NCI-H2029 treated with DMSO at 0.1 percent for 48 hours (cell line): Measurements from ENCODE around the gene RCAN1.

Experiments used
- DNase-seq: peaks from one replicate; lab custom pipeline; 2025; lab: John Stamatoyannopoulos, UW

The RCAN1 gene

DNA sequence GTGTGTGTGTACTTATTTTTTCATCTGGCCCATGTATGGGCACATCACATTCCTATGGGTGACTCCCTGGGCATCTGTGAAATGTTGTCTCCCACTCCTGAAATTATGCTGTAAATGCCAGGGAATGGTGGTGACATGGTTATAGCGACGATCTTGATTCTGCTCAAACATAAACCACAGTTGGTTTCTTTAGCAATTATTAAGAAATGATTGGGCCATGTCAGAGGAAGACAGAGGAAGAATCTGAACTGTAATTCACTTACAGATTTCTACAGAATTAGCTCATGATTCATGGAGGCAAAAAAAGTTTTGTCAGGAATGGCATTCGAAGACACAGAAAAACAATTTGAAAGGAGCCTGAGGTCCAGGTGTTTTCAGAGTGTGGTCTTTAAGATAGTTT lies 77.1 kb downstream of the RCAN1 start:
- no peak for DNase-seq

DNA sequence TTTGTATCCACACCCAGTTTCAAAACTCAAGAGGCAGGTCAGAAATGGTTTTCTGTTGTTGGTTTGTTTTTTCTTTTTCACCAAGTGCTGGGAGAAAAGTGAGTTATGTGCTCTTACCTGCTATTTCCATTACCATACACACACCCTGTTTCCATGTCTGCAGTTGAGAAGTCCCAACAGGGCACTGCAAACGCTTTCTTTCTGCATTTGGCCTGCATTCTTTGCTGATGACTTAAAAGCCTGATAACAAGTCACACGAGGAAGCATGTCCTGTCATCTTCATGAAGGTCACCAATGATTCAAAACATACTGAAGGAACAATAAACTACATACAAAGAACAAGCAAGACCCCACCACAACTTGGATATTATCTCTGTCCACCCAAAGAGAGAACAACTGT lies 78.1 kb downstream of the RCAN1 start:
- DNase-seq = no peak

DNA sequence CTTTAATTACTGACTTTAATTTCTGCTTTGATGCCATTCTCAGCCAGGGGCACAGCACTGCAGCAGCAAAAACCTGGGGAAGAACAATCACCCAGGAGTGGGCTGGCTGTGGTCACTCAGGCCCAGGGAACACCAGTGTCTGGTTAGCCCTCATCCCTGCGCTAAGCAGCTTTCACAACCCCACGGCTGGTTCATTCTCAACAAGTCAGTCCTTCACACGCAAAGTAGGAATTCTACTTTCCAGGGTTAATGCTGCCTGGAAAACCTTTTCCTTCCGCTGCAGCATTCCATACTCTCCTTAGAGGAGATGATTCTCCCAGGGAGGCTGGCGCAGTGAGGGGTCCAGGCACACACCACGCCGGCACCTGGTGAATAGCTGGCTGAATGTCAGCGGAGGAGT lies 78.6 kb downstream of the RCAN1 start:
- DNase-seq = no peak

DNA sequence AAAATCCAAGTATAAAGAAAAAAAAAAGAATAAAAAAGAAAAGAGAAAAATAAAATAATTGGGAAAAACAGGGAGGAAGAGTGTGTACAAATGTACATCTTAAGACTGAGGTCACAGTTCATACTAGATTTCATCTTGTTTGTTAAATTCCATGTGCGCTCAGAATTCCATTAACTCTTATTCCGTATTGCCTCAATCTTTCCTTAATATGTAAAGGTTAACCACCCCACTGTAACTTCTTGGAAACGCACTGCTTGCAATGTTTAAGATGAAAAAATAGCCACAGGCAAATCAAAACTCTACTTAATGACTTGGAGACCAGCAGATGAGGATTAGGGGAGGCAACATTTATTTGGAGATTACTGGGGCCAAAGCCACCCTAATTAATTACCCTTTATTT lies 79.0 kb downstream of the RCAN1 start:
- no peak for DNase-seq

DNA sequence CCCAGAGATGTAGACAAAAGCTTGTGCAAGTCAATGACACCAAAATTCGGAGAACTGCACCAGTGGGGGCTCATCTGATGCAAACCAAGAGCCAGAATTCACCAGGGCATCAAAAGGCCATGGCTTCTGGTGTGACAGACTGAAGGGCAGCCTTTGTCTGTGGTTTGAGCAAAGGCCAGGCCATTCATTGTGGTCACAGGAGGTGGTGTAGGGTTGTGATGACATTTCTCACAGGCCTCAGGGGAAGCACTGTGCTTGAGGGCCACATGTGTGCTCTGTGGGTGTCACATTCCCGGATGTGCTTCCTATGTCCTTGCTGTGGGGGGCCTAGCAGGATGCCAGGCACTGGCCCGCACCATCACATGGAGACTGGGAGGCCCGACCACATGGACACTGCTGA lies 80.4 kb downstream of the RCAN1 start:
- DNase-seq = no peak

DNA sequence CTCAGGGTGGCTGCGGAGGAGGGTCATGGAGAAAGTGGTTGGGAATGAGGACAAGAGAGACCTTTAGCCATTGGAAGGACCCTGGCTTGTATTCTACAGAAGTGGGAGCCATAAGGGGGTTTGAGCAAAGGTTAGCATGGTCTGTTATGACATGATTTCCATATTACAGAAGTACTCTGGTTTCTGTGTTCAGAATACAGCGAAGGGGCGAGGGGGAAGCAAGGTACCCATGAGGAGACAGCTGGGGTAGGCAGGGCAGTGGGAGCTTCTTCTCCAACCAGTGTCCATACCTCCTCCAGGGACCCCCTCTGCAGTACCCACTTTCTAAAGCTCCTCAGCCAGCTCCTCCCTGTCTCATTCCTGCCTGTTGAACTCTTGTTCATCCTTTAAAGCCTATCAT lies 81.0 kb downstream of the RCAN1 start:
- no peak for DNase-seq

DNA sequence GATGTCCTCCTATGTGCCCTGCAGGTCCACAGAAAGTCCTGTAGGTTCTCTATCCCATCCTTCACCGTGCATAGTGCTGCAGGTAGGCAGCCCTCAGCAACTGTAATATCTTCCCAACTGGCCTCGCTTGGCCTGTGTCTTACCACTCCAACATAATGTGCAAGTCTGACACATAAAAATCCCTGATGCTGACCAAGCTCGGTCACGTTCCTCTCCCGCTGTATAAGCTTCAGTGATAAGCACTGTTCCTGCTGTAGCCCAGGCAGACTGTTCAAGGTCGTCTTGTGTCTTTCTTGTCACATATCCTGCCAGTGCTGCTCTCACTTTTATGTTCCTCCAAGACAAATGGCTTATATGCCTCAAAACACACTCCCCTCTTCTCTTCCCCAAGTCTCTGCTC lies 83.5 kb downstream of the RCAN1 start:
- DNase-seq = no peak

DNA sequence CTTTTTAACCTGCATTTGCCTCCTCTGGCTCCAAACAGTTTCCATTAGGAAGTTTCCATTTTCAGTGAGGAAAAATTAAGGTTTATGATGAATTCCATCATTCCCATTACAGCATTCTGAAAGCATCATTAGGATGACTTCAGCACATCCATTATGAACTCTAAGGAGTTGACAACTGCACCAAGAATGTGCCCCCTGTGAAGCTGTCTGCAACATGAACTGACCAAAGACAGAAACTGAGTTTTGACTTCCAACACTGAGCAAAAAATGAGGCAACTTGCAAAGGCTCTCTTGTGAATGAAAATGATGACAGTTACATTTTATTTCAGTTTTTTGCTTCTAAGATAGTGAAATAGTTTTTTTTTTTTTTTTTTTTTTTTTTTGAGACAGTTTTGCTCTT lies 84.7 kb downstream of the RCAN1 start:
- no peak for DNase-seq

DNA sequence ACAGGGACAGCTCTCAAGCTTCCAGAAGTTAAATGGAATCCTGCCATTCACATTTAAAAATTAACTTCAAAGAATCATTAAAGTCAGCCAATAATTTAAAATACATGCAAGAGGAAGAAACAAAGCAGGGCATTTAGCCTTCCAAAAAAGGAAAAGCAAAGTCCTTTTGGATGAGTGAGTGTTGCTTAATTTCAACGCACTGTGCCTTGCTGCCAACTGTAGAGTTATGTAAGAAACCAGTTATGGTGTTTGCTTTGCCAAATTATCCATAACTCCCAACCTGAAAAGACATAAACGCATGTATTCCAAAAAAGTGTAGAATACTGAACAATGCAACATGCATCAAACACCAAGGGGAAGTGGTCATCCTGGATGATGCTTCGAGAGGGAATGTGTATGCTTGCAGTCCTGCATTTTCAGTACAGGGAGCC lies 86.8 kb downstream of the RCAN1 start:
- no peak for DNase-seq

DNA sequence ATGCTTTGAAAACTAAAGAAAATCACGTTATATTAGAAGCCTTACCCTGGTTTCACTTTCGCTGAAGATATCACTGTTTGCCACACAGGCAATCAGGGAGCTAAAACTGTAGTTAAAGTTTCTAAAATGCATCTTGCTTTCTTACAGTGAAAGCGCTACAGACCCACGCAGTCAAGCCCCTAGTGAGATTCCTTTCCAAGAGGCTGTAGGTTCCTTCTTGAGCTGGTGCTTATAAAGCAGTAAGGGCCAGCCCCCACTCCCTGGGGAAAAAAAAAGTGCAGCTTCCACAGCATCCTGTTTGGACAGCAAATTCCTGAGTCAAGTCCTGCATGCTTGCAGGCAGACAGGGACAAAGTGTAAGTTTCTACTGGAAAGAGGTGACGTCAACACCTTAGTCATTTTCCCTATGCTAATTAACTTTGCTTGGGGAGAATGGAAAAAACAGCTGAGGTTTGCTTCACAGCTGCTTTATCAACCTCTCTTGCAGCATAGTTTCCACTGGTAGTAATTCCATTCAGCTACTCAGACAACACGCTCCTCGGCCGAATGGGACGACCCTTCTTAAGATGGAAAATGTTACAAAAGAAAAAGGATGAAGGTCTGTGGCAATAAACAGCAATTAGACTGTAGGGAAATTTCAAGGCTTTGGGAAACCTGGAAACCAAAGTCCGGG lies 88.2 kb downstream of the RCAN1 start:
- DNase-seq = no peak

DNA sequence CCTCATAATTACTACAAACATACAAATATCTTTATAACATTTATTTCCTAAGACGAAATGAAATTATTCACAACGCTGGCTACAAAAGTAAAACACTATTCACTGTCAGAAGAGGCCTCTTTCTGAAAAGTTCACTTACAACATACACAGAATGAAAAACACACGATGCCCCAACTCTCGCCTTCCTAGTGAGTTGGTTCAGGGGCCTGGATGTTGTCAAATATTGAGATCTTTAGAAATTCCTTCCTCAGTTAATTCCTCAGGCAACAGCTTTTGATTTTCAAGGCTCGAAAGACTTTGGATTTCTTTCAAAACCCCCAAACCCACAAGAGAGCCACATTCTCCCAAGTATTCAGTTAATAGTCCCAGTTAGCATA lies 88.7 kb downstream of the RCAN1 start:
- DNase-seq = no peak

DNA sequence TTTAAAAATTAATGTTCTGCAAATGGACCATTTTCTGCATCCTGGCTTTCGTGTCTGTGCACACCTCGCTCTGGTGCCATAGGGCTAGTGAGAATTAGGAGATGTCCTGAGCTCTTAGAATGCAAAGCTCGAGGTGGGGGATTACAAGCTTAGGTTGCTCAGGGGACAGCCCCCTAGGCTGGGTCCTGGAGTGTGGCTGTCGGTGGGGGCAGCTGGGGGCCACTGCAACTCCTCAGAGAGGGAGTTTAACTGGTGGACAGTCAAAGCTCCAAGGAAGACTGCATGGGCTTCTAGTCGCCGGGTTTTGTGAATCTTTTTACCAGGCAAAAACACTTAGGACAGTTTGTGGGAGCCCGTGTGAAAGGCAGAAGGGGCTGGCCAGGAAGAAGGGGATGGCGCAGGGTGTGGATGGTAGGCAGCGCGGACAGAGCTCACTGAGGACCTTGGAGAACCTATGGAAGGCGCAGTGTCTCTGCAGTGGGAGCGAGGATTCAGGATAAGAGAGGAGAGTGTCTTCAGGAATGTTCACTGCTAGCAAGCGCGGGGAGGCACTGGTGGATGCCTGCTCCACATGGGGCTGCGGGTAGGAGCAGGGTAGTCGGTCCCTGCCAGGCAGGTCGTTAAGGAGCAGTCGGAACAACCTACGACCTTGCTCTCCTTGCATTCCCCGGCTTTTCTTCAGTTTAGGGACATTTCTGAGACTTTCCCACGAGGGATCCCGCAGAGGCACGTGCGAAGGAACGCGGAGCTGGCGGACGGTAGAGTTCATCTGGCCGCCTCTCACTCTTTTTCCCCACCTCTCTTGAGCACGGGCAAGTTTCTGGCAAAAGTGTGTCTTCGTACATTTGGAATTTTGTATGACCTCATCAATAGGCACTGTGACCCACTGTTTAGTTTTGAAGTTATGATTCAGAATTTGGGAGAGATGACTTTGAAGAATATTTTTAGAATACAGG lies 90.0 kb downstream of the RCAN1 start:
- DNase-seq = no peak

DNA sequence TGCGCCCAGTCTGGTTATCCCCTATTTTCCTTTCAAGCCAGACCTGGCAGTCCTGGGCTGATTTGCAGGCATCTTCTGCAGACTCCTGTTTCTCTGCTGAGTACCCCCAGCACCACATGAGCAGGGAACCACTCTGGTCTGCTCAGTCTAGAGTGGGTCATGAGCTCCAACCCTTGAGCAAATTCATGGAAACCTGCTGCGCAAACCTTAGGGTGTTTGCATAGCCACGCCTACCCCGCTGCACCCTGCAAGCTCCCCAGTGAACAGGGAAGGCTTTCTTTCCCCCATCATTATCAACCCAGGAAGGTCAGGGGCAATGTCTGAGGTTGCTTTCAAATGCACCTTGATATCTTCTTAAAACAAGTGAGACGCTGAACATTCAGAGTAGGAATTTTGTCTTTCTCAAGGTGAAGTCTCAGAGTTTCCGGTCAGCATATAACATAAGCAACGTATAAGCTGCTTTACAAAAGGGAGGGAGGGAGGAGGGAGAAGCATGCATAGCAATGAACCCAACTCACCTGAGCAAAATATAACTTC lies 91.8 kb downstream of the RCAN1 start:
- no peak for DNase-seq

DNA sequence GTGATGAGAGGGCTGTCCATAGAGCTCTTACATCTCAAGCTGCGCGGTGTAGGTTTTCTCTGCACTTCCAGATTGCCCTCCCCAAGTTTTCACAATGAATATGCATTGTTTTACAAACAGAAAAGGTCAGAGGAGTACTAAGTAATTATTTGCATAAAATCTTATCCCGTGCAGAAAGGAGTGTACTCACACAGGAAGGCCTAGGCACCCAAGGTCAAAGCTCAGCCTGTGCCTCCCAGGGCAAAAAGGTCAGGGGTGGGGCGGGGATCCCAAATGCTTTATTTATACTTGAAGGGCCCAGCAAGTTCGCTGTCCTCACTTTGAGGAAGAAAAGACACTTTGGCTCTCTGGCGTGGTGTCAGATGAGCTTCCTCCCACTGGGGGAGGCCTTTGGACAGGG lies 92.6 kb downstream of the RCAN1 start:
- DNase-seq = no peak

DNA sequence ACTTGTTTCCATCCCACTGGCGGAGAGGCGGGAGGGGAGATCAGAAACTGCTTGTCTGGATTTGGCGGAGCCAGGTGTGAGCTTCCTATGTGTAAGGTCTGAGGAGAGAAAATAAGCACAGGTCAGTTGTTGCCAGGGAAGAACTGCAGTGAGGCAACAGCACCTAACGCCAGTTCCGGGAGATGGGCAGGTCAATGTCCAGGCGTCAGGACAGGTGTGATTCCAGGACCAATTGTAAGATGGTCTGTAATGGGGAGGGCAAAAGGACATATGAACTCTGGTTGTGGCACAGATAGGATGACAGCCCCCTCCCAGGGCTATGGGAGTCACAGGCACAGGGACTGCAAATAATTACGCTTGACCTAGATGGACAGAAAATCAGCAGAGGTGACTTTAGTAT lies 93.4 kb downstream of the RCAN1 start:
- no peak for DNase-seq

DNA sequence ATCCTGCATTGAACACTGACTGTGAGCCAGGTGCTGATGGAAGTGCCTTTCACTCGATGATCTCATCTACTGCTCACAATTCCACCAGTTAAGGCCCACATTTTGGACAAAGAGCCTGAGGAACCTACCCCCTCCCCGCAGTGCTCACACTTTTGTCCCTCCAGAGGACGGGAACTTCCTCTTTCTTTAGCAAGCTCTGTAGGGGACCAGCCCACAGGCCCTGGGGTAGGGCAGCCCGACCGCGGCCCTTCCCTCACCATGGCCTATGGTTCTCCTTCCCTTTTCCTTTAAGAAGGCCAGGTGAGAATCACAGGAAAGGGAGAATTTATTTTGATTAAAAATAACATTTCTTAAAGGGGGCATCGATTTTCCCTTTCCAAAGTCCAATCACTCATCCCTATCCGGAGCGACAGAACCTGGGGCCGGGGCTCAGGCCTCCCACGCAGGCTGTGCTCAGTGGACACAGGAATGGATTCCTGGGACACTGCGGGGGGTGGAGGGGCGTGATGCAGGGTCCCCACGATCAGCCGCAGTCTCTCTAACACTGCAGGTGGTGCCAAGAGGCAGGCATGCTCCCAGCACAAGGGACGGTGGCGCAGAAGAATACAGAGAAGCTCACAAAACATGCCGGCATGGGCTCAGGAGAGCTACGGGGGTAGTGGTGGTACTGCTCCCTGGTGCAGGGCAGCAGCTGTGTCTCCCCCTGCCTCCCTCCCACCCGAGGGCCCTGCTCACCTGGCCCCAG lies 94.0 kb downstream of the RCAN1 start:
- no peak for DNase-seq

DNA sequence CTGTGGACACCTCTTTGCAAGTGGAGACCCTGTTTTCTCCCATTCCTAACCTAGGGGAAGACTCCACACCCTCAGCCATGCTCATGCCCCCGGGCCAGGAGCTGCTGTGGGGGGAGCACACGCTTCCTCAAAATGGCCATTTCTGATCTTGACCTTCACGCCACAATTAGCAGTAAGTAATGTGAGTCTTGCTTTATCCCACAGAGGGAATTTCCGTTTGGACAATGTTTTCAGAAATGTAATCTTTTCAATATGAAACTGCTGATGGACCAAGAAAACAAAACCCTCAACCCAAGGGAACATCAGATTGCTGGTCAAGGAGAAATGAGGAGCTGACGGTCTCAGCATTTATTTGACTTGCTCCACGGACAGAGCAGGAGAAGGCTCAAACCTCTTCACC lies 94.6 kb downstream of the RCAN1 start:
- no peak for DNase-seq

DNA sequence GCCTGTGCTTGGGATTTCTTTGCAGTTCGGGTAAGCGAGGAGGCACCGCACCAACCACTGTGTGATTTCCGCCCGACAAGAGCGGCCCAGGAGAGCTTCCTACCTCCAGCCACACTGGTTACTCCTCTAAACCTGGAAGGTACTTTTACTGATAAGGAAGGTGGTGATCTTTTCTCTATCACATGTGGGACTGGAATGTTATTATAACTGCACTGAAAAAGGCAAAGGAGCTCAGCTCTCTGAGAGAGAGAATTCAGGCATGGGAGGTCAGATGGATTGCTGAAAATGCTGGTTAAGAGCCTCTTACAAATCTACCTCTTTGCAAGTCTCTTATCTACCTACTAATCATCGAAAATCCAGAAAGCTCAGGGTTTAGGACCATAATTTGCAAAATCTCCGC lies 95.2 kb downstream of the RCAN1 start:
- no peak for DNase-seq

DNA sequence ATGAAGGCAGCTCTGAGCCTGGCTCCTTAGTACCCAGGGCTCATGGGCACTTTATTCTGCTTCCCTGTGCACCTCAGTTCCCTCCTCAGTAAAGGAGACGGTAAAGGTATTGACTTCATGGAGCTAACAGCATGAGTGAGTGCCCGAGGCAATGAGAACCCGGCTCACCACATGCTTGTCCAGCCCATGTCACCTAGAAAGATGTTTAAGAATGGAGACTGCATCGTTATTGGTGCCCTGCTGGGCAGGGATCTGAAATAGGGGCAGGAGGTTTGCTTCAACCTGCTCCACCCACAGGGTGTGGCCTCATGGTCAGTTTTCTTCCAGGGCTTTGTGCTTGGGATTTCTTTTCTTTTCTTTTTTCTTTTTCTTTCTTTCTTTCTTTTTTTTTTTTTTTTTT lies 95.9 kb downstream of the RCAN1 start:
- no peak for DNase-seq

DNA sequence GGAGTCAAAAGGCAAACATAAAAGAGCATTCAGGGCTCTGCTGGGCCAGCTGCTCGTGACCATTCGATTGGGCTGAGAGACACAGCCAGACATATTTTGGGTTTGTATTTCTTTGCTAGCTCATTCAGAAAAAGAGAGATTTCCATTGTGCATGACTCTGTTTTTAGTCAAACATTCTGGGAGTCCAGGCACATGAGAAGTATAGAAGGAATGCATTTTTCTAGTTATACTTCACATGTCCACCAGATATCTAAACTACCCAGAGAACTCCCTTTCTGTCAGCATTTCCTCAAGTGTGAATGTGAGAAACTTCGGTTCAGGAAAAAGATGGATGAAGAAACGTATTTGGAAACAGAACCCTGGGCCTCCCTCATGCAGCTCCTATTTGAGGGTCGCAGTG lies 96.6 kb downstream of the RCAN1 start:
- no peak for DNase-seq

DNA sequence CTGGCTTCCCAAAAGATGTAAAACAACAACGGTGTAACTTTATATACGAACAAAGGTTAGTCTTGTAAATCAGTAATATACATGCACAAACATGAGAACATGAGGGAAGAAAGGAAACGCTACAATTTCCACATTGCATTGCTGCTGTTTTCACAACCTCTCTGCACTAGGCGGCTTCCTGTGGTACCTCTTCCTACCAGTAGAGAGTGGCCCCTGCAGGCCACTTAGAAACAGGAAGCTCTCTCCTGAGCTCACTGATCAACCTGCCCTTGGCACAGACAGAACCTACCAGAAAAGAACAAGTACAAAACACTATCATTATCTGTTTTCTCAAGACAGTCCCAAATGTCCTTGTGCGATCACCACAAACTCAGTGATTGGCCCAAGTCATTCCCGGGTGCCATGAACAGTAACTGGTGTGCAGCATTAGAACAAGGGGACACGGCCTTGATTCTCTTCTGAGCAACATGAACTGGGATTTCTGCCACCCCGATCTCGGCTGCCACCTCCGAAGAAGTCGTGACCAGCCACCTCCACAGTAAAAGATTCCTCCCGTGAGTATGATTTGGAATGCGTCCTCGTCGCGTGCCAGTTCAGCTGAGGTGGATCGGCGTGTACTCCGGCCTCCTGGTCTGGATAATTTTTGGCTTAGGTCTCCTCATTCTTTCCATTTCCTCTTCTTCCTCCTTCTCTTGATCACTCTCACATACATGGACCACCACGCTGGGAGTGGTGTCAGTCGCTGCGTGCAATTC lies 97.2 kb downstream of the RCAN1 start:
- DNase-seq = no peak

DNA sequence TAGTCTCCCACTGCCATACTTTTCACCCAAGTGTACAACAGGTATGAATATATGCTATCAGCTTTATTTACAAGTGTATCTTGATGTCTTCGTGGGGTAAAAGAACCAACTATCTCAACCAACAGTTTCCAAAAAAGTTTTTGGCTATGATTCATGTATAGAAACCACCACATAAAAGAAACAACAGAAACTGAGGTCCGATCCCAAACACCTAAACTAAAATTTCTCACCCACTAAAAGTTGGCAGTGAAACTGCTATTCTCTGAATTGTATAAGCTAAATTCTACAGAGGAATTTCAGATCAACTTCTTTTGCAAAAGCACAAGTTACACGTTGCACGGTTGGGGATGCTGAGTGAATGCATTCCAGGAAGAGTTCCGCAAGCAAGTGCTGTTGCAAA lies 97.9 kb downstream of the RCAN1 start:
- DNase-seq = no peak
